Panc1 (cell line): ENCODE measurements around the gene COQ3.
A peak's percentile ranks its signal among the peaks of the same experiment; 100 is the strongest.

Experiments
- CTCF ChIP-seq: fragments of 450-650 bp; IDR thresholded peaks from 2 replicates; pipeline ENCODE4 v1.5.1; 2017; ENCODE audit warnings: mild to moderate bottlenecking
- POLR2AphosphoS5 ChIP-seq: IDR thresholded peaks from 2 replicates; pipeline ENCODE4 v1.6.1; 2012; ENCODE audit warnings: mild to moderate bottlenecking, low read depth, low read length, moderate library complexity
- REST ChIP-seq, 2 experiments: IDR thresholded peaks; 2 replicates each; pipeline ENCODE4 v1.6.1; 2011 to 2012; ENCODE audit warnings: low read depth in 2 of 2, control low read depth in 1 of 2, low read length in 1 of 2, mild to moderate bottlenecking in 1 of 2, moderate library complexity in 1 of 2; ENCODE audit not compliant: insufficient read depth in 1 of 2
- SIN3A ChIP-seq: IDR thresholded peaks from 2 replicates; pipeline ENCODE4 v1.6.1; 2012; ENCODE audit warnings: low read depth, mild to moderate bottlenecking, low read length, moderate library complexity, borderline replicate concordance; ENCODE audit not compliant: insufficient read depth
- TCF7L2 ChIP-seq: IDR thresholded peaks from 2 replicates; pipeline ENCODE4 v1.6.1; 2011; ENCODE audit warnings: mild to moderate bottlenecking, low read depth, low read length, inconsistent platforms

GRCh38 chr6:99424761-99425646, 31.0 kb upstream of the COQ3 start, which contains the start of gene PNISR:
- no peak for TF ChIP-seq CTCF
- peak; percentile 71; the same call in 1 of the 2 replicates for TF ChIP-seq SIN3A
- TF ChIP-seq REST (IDR thresholded peaks at IDR 0.05; ENCODE audit: insufficient read depth in 1 of 2, low read depth in 2 of 2, low read length in 1 of 2) = no peak
- no peak for TF ChIP-seq TCF7L2
- TF ChIP-seq POLR2AphosphoS5 = peak; percentile 93
